AG09319 (cell line): Measurements from ENCODE around the gene FOSL1.

Source experiments
- DNase-seq: peaks from one replicate; pipeline ENCODE4 v3.0.0-alpha.2; 2010; ENCODE audit warnings: low read depth; ENCODE audit errors: extremely low read depth
- TF ChIP-seq, protein P1 (sequence below): IDR thresholded peaks from 2 replicates; pipeline ENCODE4 v1.5.1; 2011; ENCODE audit warnings: low read depth, mild to moderate bottlenecking, inconsistent platforms, low read length, moderate library complexity

Gene FOSL1

DNA sequence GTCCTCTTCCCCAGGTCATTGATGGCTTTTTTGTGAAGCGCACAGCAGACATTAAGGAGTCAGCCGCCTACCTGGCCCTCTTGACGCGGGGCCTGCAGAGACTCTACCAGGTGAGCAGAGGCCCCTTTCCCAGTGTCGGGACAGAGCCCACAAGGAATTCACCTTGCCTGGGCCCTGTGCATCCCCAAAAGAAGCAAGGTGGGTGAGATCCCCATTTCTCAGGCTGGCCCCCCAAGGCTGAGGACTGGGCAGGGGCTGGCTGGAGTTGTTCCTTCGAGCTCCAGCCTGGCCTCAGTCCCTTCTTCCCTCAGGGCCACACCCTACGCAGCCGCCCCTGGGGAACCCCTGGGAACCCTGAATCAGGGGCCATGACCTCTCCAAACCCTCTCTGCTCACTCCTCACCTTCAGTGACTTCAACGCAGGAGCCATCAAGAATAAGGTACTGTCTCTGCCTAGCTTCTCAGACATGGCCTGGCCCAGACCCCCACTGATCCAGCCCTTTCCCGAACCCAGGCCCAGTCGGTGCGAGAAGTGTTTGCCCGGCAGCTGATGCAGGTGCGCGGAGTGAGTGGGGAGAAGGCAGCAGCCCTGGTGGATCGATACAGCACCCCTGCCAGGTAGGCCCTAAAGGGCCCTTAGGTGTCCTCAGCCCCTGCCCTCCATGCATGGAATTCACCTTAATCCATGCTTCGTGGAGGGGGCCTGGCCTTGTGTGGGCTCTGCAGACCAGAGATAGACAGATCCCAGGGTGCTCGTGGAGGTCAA, 35.3 kb downstream of the FOSL1 start:
- TF ChIP-seq, protein P1, sequence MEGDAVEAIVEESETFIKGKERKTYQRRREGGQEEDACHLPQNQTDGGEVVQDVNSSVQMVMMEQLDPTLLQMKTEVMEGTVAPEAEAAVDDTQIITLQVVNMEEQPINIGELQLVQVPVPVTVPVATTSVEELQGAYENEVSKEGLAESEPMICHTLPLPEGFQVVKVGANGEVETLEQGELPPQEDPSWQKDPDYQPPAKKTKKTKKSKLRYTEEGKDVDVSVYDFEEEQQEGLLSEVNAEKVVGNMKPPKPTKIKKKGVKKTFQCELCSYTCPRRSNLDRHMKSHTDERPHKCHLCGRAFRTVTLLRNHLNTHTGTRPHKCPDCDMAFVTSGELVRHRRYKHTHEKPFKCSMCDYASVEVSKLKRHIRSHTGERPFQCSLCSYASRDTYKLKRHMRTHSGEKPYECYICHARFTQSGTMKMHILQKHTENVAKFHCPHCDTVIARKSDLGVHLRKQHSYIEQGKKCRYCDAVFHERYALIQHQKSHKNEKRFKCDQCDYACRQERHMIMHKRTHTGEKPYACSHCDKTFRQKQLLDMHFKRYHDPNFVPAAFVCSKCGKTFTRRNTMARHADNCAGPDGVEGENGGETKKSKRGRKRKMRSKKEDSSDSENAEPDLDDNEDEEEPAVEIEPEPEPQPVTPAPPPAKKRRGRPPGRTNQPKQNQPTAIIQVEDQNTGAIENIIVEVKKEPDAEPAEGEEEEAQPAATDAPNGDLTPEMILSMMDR = no peak
- DNase-seq = no peak

DNA sequence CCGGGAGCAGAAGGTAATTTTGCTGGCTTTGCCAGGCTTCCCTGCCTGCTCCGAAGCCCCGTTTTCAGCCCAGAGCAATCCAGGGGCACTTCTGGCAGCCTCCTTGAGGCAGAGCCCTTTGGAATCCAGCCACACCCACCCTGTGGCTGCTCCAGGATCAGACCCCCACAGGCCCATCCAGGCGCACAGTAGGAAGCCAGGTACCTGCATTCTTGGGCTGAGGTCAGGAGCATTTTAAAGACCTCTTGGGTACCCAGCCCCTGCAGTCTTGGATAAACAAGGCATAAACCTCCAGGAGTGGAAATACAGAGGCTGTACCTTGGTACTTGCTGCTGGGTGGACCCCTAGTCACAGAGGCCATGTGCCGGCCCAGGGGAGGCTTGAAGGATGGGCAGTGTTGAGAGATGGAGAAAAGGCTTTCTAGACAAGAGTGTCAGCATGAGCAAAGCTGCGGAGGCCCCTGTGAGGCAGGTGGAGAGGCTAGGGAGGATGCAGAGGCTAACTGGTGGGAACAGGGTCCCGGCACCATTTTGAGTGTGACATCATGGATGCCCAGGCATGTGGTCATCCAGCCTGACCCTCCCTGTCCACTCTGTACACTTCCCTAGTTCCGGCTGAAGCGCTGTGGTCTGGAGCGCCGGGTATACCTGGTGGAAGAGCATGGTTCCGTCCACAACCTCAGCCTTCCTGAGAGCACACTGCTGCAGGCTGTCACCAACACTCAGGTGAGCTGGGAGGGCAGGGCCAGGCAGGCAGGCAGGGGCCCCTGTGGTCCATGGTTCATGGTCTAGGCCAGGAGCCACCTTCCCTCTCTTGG, 36.1 kb downstream of the FOSL1 start:
- DNase-seq = no peak
- TF ChIP-seq, protein P1 = no peak

DNA sequence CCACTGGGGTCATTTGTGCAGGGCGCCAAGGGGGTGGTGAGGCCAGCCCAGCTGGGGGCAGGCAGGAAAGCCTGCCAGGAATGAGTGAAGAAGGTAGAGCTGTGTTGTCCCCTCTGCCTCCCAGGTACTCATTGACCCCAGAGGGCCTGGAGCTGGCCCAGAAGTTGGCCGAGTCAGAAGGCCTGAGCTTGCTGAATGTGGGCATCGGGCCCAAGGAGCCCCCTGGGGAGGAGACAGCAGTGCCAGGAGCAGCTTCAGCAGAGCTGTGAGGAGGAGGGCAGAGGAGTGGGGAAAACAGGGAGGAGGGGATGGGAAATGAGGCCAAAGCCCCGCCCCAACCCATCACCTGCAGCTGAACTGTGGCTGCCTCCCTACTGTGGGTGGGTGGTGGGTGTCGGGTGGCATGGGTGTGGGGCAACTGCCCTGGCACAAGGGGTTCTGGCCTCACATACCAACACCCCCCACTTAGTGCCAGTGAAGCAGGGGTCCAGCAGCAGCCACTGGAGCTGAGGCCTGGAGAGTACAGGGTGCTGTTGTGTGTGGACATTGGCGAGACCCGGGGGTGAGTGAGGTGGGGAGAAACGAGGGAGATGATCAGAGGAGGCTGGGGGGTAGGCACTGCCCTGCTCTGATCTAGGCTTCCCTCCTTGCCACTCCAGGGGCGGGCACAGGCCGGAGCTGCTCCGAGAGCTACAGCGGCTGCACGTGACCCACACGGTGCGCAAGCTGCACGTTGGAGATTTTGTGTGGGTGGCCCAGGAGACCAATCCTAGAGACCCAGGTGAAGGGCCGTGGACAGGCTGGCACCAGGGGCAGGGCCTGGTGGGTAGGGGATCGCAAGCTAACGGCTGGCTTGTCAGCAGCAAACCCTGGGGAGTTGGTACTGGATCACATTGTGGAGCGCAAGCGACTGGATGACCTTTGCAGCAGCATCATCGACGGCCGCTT, 37.0 kb downstream of the FOSL1 start:
- no peak for DNase-seq
- TF ChIP-seq, protein P1 = no peak

DNA sequence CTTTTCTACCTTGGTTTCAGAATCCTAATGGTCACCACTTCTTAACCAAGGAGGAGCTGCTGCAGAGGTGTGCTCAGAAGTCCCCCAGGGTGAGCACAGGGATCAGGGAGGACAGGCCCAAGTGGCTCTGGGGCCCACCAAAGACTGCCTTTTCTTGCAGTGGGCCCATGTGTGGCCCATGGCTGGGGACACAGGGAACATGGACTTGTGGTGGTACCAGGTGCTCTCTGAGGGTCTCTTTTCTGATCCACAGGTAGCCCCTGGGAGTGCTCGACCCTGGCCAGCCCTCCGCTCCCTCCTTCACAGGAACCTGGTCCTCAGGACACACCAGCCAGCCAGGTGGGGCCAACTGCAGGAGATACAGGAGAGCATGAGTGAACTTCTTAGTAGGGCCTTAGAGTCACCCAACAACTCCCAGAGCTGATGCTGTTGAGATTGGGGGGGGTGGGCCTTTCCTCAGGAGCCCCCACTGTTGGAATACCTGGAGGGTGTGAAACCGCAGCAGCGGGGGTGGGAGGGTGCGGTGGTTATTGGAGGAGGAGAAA, 37.9 kb downstream of the FOSL1 start:
- DNase-seq = no peak
- TF ChIP-seq, protein P1 = no peak

DNA sequence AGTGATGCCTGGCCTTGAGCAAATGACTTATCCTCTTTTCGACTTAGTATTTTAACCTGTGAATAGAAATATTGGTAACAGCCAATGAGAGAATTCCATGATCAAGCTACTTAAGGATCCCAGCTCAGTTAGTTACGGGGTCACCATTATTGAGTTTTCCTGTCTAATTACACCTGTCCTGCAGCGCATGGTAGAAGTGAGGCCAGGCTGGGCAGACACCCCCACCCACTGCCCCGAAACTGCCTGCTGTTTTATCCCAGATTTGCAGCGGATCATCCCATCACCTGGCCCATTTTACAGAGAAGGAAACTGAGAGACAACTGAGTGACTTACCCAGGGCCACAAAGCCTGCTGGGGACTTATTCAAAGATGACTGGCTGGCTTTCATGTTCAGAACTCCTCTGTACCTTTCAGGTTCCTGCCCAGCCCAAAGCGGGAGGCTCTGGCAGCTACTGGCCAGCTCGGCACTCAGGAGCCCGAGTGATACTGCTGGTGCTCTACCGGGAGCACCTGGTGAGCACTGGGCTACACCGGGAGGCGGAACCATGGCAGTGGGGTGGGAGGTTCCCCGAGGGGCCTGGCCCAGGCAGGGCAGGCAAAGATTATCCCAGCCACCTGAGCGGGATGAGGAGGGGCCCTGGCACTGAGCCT, 38.5 kb downstream of the FOSL1 start:
- DNase-seq = no peak
- TF ChIP-seq, protein P1 = no peak

DNA sequence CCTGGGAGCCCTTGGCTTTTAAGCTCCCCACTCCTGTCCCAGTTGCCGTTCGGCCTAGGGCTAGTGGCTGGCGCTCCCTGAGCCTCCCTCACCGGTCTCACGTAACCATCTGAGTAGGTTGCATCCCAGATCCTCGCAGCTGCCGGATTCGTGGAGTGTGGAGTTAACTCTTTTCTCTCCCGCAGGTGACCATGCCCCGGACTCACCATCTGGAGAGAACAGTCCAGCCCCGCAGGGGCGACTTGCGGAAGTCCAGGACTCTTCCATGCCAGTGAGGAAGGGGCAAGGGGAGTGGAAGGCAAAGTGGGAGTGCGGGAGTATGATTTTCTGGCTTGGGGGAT, 39.1 kb downstream of the FOSL1 start:
- TF ChIP-seq, protein P1 = no peak
- no peak for DNase-seq
